ENCODE measurements around the gene ITGB4. TPM values are rescaled to one million over a fixed set of nuclear protein-coding genes. Genes with fewer than 3 reads are reported as not detected.

ITGB4 gene
- total RNA-seq, 1 donor from 2014 or later, result 6.6 TPM

GRCh38 chr17:75762513-75763268 lies 41.4 kb downstream of the ITGB4 start:
- no peak for TF ChIP-seq EZH2 (IDR thresholded peaks at IDR 0.05; ENCODE audit: insufficient read depth, low read length)
- TF ChIP-seq CTCF (IDR thresholded peaks at IDR 0.05; ENCODE audit: insufficient read depth, low read depth, low read length), result no peak
- H3K27ac Mint-ChIP-seq (ENCODE audit: unreplicated experiment), result no peak overlapping the region
- no peaks in the 10 kb centered on the region for H3K79me2 ChIP-seq (ENCODE audit: insufficient read depth, low read length)
- DNase-seq (ENCODE audit: low read depth) (no peak), FAIRE-seq (no peak)
- H2AFZ ChIP-seq (ENCODE audit: low read depth, low read length), result no peak overlapping the region
- H3K36me3 Mint-ChIP-seq (ENCODE audit: low read depth, unreplicated experiment), result peaks cover 4% of the 10 kb centered on the region
- no peaks in the 10 kb centered on the region for H3K4me1 Mint-ChIP-seq (ENCODE audit: low read depth, unreplicated experiment)
- no peaks in the 10 kb centered on the region for H3K36me3 ChIP-seq (ENCODE audit: insufficient read depth, low read length)
- no peaks in the 10 kb centered on the region for H3K27me3 Mint-ChIP-seq (ENCODE audit: low read depth, unreplicated experiment)
- H3K27ac ChIP-seq (ENCODE audit: low read depth, low read length), result no peak overlapping the region
- peak overlapping the region; percentile 74 for H3K4me3 Mint-ChIP-seq (ENCODE audit: unreplicated experiment)
- H3K4me1 ChIP-seq (ENCODE audit: insufficient read depth, low read length), result peaks cover 12% of the 10 kb centered on the region
- no peak overlapping the region for H3K4me3 ChIP-seq (ENCODE audit: insufficient read depth, low read depth, low read length)
- no peak overlapping the region for H3K9ac ChIP-seq (ENCODE audit: low read length)
- no peaks in the 10 kb centered on the region for H3K27me3 ChIP-seq (ENCODE audit: insufficient read depth, low read length)
- no peaks in the 10 kb centered on the region for H3K9me3 Mint-ChIP-seq (ENCODE audit: unreplicated experiment)
- no peaks in the 10 kb centered on the region for H4K20me1 ChIP-seq (ENCODE audit: insufficient read depth, low read length)
- no peak overlapping the region for H3K4me2 ChIP-seq (ENCODE audit: low read length)
- no peaks in the 10 kb centered on the region for H3K9me3 ChIP-seq (ENCODE audit: insufficient read depth, low read depth, low read length)

DNA sequence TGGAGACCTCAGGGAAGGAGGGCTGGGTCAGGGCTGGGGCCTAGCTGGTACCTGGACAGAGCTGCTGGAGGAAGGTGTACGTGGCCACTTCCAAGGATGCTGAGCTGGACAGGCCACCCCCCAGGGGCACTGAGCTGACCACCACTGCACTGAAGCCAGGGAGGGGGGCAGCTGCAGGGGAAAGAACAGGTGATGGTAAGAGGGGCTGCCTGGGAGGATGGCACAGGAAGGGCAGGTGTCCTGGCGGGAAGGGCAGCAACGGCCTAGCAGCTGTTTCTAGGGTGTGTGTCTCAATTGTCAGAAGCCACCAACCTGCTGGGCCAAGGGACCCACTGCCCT lies 42.0 kb downstream of the ITGB4 start:
- Histone ChIP-seq H3K27ac (ENCODE audit: low read depth, low read length) (no peak overlapping the region), H3K79me2 (ENCODE audit: insufficient read depth, low read length) (no peaks in the 10 kb centered on the region), H3K9me3 (ENCODE audit: insufficient read depth, low read depth, low read length) (no peaks in the 10 kb centered on the region), H3K4me2 (ENCODE audit: low read length) (no peak overlapping the region), H4K20me1 (ENCODE audit: insufficient read depth, low read length) (no peaks in the 10 kb centered on the region), H3K4me1 (ENCODE audit: insufficient read depth, low read length) (peaks cover 12% of the 10 kb centered on the region), H3K27me3 (ENCODE audit: insufficient read depth, low read length) (no peaks in the 10 kb centered on the region), H3K36me3 (ENCODE audit: insufficient read depth, low read length) (no peaks in the 10 kb centered on the region), H3K9ac (ENCODE audit: low read length) (no peak overlapping the region), H3K4me3 (ENCODE audit: insufficient read depth, low read depth, low read length) (no peak overlapping the region), H2AFZ (ENCODE audit: low read depth, low read length) (no peak overlapping the region)
- H3K27me3 Mint-ChIP-seq (ENCODE audit: low read depth, unreplicated experiment), result no peaks in the 10 kb centered on the region
- TF ChIP-seq EZH2 (IDR thresholded peaks at IDR 0.05; ENCODE audit: insufficient read depth, low read length) (no peak), CTCF (IDR thresholded peaks at IDR 0.05; ENCODE audit: insufficient read depth, low read depth, low read length) (no peak)
- H3K4me3 Mint-ChIP-seq (ENCODE audit: unreplicated experiment), result no peak overlapping the region
- H3K4me1 Mint-ChIP-seq (ENCODE audit: low read depth, unreplicated experiment), result no peaks in the 10 kb centered on the region
- no peak overlapping the region for H3K27ac Mint-ChIP-seq (ENCODE audit: unreplicated experiment)
- FAIRE-seq, result no peak
- H3K36me3 Mint-ChIP-seq (ENCODE audit: low read depth, unreplicated experiment), result peaks cover 4% of the 10 kb centered on the region
- no peak for DNase-seq (ENCODE audit: low read depth)
- no peaks in the 10 kb centered on the region for H3K9me3 Mint-ChIP-seq (ENCODE audit: unreplicated experiment)
